ENCODE results near the gene ABRAXAS1.

Gene ABRAXAS1

GRCh38 chr4:83436680-83437079 lies 48.2 kb downstream of the ABRAXAS1 start:
- TF ChIP-seq CTCF (IDR thresholded peaks at IDR 0.05; ENCODE audit: control insufficient read depth, insufficient read depth, low read depth, low read length, missing control alignments): no peak
- no peak for DNase-seq (ENCODE audit: low read depth)
- no peak overlapping the region for H3K4me3 ChIP-seq (ENCODE audit: control insufficient read depth, low read depth, low read length)

- no peak for DNase-seq (ENCODE audit: low read depth)
- TF ChIP-seq CTCF (IDR thresholded peaks at IDR 0.05; ENCODE audit: control insufficient read depth, insufficient read depth, low read depth, low read length, missing control alignments): no peak
- no peak overlapping the region for H3K4me3 ChIP-seq (ENCODE audit: control insufficient read depth, low read depth, low read length)
These were observed 53.7 kb downstream of the ABRAXAS1 start for GRCh38 chr4:83431200-83431599.

- TF ChIP-seq CTCF (IDR thresholded peaks at IDR 0.05; ENCODE audit: control insufficient read depth, insufficient read depth, low read depth, low read length, missing control alignments): no peak
- H3K4me3 ChIP-seq (ENCODE audit: control insufficient read depth, low read depth, low read length): no peak overlapping the region
These were observed 66.7 kb downstream of the ABRAXAS1 start for GRCh38 chr4:83418211-83418610.

GRCh38 chr4:83417566-83417965 lies 67.3 kb downstream of the ABRAXAS1 start:
- no peak overlapping the region for H3K4me3 ChIP-seq (ENCODE audit: control insufficient read depth, low read depth, low read length)
- DNase-seq (ENCODE audit: low read depth): no peak
- no peak for TF ChIP-seq CTCF (IDR thresholded peaks at IDR 0.05; ENCODE audit: control insufficient read depth, insufficient read depth, low read depth, low read length, missing control alignments)

More at GRCh38 chr4:83418211-83418610, 66.7 kb downstream of the ABRAXAS1 start:
- DNase-seq (ENCODE audit: low read depth): no peak

GRCh38 chr4:83413676-83414075 lies 71.2 kb downstream of the ABRAXAS1 start:
- no peak for DNase-seq (ENCODE audit: low read depth)
- TF ChIP-seq CTCF (IDR thresholded peaks at IDR 0.05; ENCODE audit: control insufficient read depth, insufficient read depth, low read depth, low read length, missing control alignments): no peak
- no peak overlapping the region for H3K4me3 ChIP-seq (ENCODE audit: control insufficient read depth, low read depth, low read length)
